CD14-positive monocyte (primary cell): ENCODE results near the gene PIEZO2. TPM values are rescaled to one million over a fixed set of nuclear protein-coding genes. Genes with fewer than 3 reads are reported as not detected.

ENCODE experiments used
- DNase-seq, 3 donors: peaks; one replicate each; pipeline ENCODE4 v3.0.0-alpha.2; 2011 to 2022
- H2AFZ ChIP-seq: 2 replicates; pipeline ENCODE4 v1.6.0; 2012; ENCODE audit warnings: mild to moderate bottlenecking, low read depth, low read length, inconsistent platforms; ENCODE audit not compliant: insufficient read depth, poor library complexity, severe bottlenecking
- H3K27ac ChIP-seq, 2 donors: 1 replicate in 1 of 2; 2 replicates in 1 of 2; pipeline ENCODE4 v1.5.1; 2012 to 2013; ENCODE audit warnings: low read length in 2 of 2, control low read depth in 1 of 2, inconsistent platforms in 1 of 2, low read depth in 1 of 2, mild to moderate bottlenecking in 1 of 2
- H3K27me3 ChIP-seq, 2 donors: one replicate each; pipeline versions ENCODE4 v1.6.0 to v1.6.1; 2011 to 2013; ENCODE audit warnings: low read length in 2 of 2; ENCODE audit not compliant: control insufficient read depth in 2 of 2, insufficient read depth in 2 of 2
- H3K36me3 ChIP-seq, 2 donors: replicated peaks in 1 of 2; 1 replicate in 1 of 2; 2 replicates in 1 of 2; pipeline versions ENCODE4 v1.5.1 to v1.6.1; 2012 to 2013; ENCODE audit warnings: low read length in 2 of 2, control low read depth in 1 of 2, inconsistent platforms in 1 of 2, mild to moderate bottlenecking in 1 of 2; ENCODE audit not compliant: insufficient read depth in 2 of 2, control insufficient read depth in 1 of 2
- H3K4me1 ChIP-seq, 2 donors: 1 replicate in 1 of 2; 2 replicates in 1 of 2; pipeline versions ENCODE4 v1.5.1 to v1.6.1; 2012 to 2013; ENCODE audit warnings: low read length in 2 of 2, control low read depth in 1 of 2, inconsistent platforms in 1 of 2, mild to moderate bottlenecking in 1 of 2, moderate library complexity in 1 of 2; ENCODE audit not compliant: insufficient read depth in 2 of 2, control insufficient read depth in 1 of 2
- H3K4me2 ChIP-seq: replicated peaks from 2 replicates; pipeline ENCODE3; 2012; ENCODE audit warnings: low read length, moderate library complexity, mild to moderate bottlenecking; ENCODE audit not compliant: poor library complexity, severe bottlenecking; ENCODE audit errors: extremely low read depth
- H3K4me3 ChIP-seq, 3 experiments: fragments of 200-600 bp in 1 of 3; sonication (generic) in 1 of 3; replicated peaks in 1 of 3; 1 replicate in 2 of 3; 2 replicates in 1 of 3; pipeline ENCODE4 v1.5.1; 2011 to 2013; ENCODE audit warnings: low read length in 3 of 3, mild to moderate bottlenecking in 3 of 3, control low read depth in 2 of 3, low read depth in 2 of 3, inconsistent platforms in 1 of 3, moderate library complexity in 1 of 3
- H3K79me2 ChIP-seq: 2 replicates; pipeline ENCODE4 v1.6.0; 2012; ENCODE audit warnings: mild to moderate bottlenecking, control low read depth, inconsistent platforms, low read length, moderate library complexity; ENCODE audit not compliant: insufficient read depth
- H3K9ac ChIP-seq: 2 replicates; pipeline ENCODE4 v1.6.0; 2017; ENCODE audit warnings: low read length, mild to moderate bottlenecking; ENCODE audit not compliant: insufficient read depth, poor library complexity, severe bottlenecking
- H3K9me3 ChIP-seq, 2 donors: replicated peaks in 1 of 2; 1 replicate in 1 of 2; 2 replicates in 1 of 2; pipeline versions ENCODE4 v1.5.1 to v1.6.1; 2012 to 2013; ENCODE audit warnings: low read length in 2 of 2, control low read depth in 1 of 2; ENCODE audit not compliant: control insufficient read depth in 1 of 2, insufficient read depth in 1 of 2
- H4K20me1 ChIP-seq: 2 replicates; pipeline ENCODE4 v1.6.0; 2012; ENCODE audit warnings: mild to moderate bottlenecking, low read length, control low read depth, moderate library complexity; ENCODE audit not compliant: insufficient read depth
- H3K27ac Mint-ChIP-seq, 7 donors: one replicate each; pipeline ENCODE4 v1.8.0; 2020; ENCODE audit warnings: mild to moderate bottlenecking in 7 of 7, mixed read lengths in 7 of 7, moderate library complexity in 6 of 7, inconsistent platforms in 2 of 7
- H3K27me3 Mint-ChIP-seq, 3 donors: one replicate each; pipeline ENCODE4 v1.8.0; 2021 to 2022; ENCODE audit warnings: low read depth in 3 of 3, mild to moderate bottlenecking in 3 of 3, mixed read lengths in 3 of 3, moderate library complexity in 3 of 3, inconsistent platforms in 1 of 3
- H3K36me3 Mint-ChIP-seq, 2 donors: one replicate each; pipeline ENCODE4 v1.8.0; 2020; ENCODE audit warnings: mixed read lengths in 2 of 2, inconsistent platforms in 1 of 2, mild to moderate bottlenecking in 1 of 2
- H3K4me1 Mint-ChIP-seq: one replicate; pipeline ENCODE4 v1.8.0; 2020; ENCODE audit warnings: mild to moderate bottlenecking, mixed read lengths
- H3K4me3 Mint-ChIP-seq, 2 donors: one replicate each; pipeline ENCODE4 v1.8.0; 2020; ENCODE audit warnings: mild to moderate bottlenecking in 2 of 2, mixed read lengths in 2 of 2, moderate library complexity in 1 of 2
- H3K9me3 Mint-ChIP-seq, 7 donors: one replicate each; pipeline ENCODE4 v1.8.0; 2020 to 2022; ENCODE audit warnings: mixed read lengths in 7 of 7, mild to moderate bottlenecking in 6 of 7, moderate library complexity in 6 of 7, inconsistent platforms in 2 of 7
- CTCF ChIP-seq: fragments of 200-600 bp; IDR thresholded peaks from one replicate; pipeline ENCODE4 v1.8.0; 2022; ENCODE audit warnings: antibody characterized with exemption, mild to moderate bottlenecking
- WGBS: methylation state at CpG from one replicate; pipeline ENCODE4 v1.1.5; 2013; ENCODE audit warnings: missing lambda C conversion rate; ENCODE audit not compliant: insufficient coverage; 5-methylcytosine and 5-hydroxymethylcytosine counted together
- intact Hi-C, 2 donors: fragments of 100-400 bp; cut with micrococcal nuclease; formaldehyde crosslinking; loops; one replicate each; pipeline versions ENCODE4 v1.15.0 to v1.15.1; 2023
- polyA plus RNA-seq, 3 donors: library from polyadenylated mRNA; depleted of rRNA in 1 of 3; unstranded in 2 of 3; stranded (reverse) in 1 of 3; fragments of 300-500 nt in 2 of 3; fragments of >200 nt in 1 of 3; fragmentation: Illumina TruSeq in 2 of 3; gene quantifications; 1 replicate in 2 of 3; 2 replicates in 1 of 3; pipeline ENCODE4 v1.2.3, GENCODE V29; 2012 to 2021

The PIEZO2 gene
- polyA plus RNA-seq, 3 donors: not detected

DNA sequence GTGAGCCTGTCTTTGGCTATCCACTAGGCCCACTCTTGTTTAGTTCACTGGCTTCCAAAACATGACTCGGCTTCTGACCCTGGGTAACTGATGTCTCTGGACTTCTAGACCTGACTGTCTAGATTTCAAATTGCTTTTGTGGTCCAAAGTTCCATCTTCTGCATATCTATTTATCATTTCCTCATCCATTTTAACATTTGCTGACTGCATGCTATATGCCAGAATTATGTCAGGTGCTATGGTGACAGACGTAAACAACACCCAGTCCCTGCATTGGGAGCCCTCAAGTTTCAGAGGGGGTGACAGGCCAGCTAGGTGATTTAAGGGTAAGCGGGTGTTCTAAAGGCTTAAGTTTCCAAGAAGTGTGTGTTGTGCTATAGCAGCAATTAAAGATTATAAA is 140.9 kb downstream of the PIEZO2 start:
- no peaks in the 10 kb centered on the region for H3K27me3 ChIP-seq
- no peaks in the 10 kb centered on the region for H3K36me3 Mint-ChIP-seq
- no peaks in the 10 kb centered on the region for H3K79me2 ChIP-seq
- WGBS: 83% methylated on average over 1 of the region's 3 CpGs
- no peaks in the 10 kb centered on the region for H4K20me1 ChIP-seq
- no peak overlapping the region for H3K9ac ChIP-seq
- no peak for DNase-seq
- TF ChIP-seq CTCF: no peak
- H3K4me1 Mint-ChIP-seq: no peaks in the 10 kb centered on the region
- H2AFZ ChIP-seq: no peak overlapping the region
- H3K36me3 ChIP-seq: no peaks in the 10 kb centered on the region
- H3K9me3 Mint-ChIP-seq: peaks cover 0 to 3% (median 1%) of the 10 kb centered on the region in 7 donors
- intact Hi-C loops: no loop called here
- H3K4me2 ChIP-seq: no peak overlapping the region
- H3K27me3 Mint-ChIP-seq: peaks cover 0 to 2% (median 0%) of the 10 kb centered on the region in 3 donors
- H3K27ac Mint-ChIP-seq: no peak overlapping the region
- H3K27ac ChIP-seq: no peak overlapping the region
- no peak overlapping the region for H3K4me3 ChIP-seq
- no peaks in the 10 kb centered on the region for H3K9me3 ChIP-seq
- no peaks in the 10 kb centered on the region for H3K4me1 ChIP-seq
- H3K4me3 Mint-ChIP-seq: no peak overlapping the region

GRCh38 chr18:11005528-11005927 is 143.8 kb downstream of the PIEZO2 start:
- Histone ChIP-seq H3K27me3 (no peaks in the 10 kb centered on the region), H3K4me1 (no peaks in the 10 kb centered on the region), H3K4me2 (no peak overlapping the region), H4K20me1 (no peaks in the 10 kb centered on the region), H3K4me3 (no peak overlapping the region), H3K27ac (no peak overlapping the region), H2AFZ (no peak overlapping the region), H3K9me3 (peaks cover 0 to 12% of the 10 kb centered on the region in 2 donors), H3K9ac (no peak overlapping the region), H3K36me3 (no peaks in the 10 kb centered on the region), H3K79me2 (no peaks in the 10 kb centered on the region)
- Mint-ChIP-seq H3K36me3 (no peaks in the 10 kb centered on the region), H3K4me1 (peaks cover 5% of the 10 kb centered on the region), H3K27ac (no peak overlapping the region), H3K27me3 (peaks cover 0 to 2% (median 0%) of the 10 kb centered on the region in 3 donors), H3K9me3 (peaks cover 0 to 8% (median 6%) of the 10 kb centered on the region in 7 donors), H3K4me3 (no peak overlapping the region)
- WGBS: no CpG with 5 or more reads among the region's 5 CpGs
- DNase-seq: no peak
- no peak for TF ChIP-seq CTCF
- intact Hi-C loops: no loop called here
